GF-D8 (cell line): ENCODE results near the gene SOST.

Source experiments
- DNase-seq: peaks from one replicate; lab custom pipeline; 2025; lab: John Stamatoyannopoulos, UW

SOST gene

DNA sequence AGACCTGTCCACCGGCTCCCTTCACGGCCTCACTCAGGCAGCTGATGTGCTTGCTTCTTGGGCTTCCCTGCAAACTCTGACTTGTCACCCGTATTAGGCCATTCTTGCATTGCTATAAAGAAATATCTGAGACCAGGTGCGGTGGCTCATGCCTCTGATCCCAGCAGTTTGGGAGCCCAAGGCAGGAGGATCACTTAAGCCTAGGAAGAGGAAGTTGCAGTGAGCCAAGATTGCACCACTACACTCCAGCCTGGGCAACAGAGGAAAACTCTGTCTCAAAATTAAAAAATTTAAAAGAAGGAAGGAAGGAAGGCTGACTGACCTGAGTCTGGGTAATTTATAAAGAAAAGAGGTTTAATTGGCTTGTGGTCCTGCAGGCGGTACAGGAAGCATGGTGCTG is 17.0 kb downstream of the SOST start:
- DNase-seq: no peak

GRCh38 chr17:43740541-43740940 is 18.1 kb downstream of the SOST start:
- DNase-seq: no peak

- DNase-seq: no peak
Observed at GRCh38 chr17:43737722-43738121, 20.9 kb downstream of the SOST start.

GRCh38 chr17:43736389-43736788 is 22.2 kb downstream of the SOST start:
- no peak for DNase-seq

GRCh38 chr17:43734376-43734775 is 24.2 kb downstream of the SOST start:
- DNase-seq: no peak

DNA sequence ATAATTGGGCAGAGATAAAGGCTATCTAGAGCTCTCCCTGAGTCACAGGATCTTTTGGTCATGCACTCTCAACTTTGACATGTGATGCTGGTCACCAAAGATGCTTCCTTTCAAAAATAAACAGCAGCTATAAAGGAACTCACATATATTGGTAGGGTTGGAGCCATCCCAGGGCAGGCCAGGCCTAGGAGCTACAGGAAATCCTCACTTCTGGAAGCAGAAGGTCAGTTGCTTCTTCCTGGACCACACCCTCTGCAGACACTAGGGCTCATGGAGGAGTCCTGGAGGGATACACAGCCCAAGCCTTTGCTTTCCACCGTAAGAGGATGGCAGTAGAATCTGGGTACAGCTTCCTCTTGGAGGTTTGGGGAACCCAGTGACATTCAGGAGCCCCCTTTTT is 24.6 kb downstream of the SOST start:
- DNase-seq: no peak

- DNase-seq: no peak
Observed at GRCh38 chr17:43732958-43733357, 25.6 kb downstream of the SOST start.

DNA sequence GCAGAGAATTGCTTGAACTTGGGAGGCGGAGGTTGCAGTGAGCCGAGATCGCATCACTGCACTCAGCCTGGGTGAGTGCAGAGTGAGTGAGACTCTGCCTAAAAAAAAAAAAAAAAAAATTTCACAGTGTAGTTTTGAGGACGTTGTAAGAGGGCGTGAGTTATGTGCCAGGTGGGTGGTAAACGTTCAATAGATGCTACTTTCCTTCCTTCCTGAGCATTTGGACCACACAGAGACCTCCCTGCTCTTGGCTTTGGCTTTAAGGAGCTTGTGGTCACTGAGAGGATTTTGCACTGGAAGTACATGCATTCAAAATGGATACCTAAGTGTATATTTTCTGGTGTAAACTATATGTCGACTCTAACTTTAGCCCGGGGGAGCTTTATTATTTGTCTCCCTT is 30.5 kb downstream of the SOST start:
- DNase-seq: no peak

DNA sequence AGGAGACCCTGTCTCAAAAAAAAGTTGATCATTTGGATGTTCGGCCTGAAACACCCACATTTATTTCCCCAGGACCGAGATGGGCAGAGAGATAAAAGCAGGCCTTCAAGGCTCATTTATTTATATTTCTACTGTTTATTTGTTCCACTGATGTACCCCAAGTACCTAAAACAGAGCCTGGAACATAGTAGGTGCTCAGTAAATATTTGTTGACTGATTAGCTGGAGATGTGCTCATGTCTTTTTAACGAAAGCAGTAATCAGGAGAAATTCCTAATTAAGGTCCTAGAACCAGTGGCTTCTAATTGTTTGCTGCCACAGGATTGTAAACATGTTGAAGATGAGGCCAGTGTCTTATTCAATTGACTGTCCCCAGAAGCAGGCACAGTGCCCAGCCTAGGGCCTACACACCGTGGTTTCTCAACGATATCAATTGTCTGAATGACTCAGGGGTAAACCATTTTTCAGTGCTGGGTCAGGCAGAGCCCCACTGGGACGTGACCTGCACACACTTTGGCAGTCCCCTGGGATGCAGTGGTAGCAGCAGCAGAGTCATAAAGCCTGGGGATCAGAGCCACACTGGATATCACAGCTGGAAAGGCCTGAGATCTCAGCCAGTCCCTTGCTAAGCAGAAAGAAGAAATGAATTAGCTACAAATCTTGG is 34.8 kb downstream of the SOST start:
- DNase-seq: no peak

DNA sequence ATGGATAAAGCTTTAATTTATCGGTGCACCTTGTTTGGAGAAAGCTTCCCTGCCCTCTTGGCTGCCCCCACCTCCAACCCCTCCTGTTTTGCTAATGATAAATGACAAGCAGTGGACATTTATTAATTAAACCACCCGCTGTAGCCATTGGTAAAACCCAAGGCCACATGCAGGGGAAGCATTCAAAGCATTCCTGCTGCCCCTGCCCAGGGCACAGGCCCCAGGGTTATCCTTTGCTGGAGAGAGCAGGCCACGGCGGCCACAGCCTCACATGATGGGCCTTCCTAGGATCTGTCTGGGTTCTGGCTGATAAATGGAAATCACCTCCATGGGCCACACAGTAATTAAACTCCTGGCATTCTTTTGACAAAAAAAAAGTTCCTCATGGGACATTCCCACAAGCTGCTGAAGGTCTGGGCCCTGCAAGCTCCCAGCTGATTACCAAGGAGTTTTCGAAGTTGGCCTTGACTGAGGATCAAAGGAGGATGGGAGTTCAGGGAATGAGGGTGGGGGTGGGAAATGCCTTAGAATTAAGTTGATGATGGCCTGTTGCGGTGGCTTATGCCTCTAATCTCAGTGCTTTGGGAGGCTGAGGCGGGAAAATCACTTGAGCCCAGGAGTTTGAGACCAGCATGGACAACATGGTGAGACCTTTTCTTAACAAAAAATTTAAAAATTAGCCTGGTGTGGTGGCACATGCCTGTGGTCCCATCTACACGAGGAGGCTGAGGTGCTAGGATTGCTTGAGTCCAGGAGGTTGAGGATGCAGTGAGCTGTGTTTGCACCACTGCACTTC is 35.5 kb downstream of the SOST start:
- DNase-seq: no peak

DNA sequence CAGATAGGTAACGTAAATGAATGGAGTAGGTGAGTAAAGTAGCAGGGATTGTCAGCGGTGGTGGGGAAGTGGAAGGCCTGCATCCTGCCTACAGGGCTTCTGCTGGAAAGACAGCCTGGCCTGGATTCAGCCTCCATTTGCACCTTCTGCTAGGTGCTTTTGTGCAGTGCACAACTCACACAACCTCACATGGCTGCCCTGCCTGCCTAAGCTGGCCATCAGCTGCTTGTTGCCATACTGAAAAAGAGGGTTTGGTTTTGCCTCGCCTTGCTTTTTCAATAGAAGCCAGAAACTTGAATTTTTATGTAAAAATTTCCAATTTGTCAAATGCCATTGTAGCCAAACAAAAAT is 36.3 kb downstream of the SOST start:
- DNase-seq: no peak

DNA sequence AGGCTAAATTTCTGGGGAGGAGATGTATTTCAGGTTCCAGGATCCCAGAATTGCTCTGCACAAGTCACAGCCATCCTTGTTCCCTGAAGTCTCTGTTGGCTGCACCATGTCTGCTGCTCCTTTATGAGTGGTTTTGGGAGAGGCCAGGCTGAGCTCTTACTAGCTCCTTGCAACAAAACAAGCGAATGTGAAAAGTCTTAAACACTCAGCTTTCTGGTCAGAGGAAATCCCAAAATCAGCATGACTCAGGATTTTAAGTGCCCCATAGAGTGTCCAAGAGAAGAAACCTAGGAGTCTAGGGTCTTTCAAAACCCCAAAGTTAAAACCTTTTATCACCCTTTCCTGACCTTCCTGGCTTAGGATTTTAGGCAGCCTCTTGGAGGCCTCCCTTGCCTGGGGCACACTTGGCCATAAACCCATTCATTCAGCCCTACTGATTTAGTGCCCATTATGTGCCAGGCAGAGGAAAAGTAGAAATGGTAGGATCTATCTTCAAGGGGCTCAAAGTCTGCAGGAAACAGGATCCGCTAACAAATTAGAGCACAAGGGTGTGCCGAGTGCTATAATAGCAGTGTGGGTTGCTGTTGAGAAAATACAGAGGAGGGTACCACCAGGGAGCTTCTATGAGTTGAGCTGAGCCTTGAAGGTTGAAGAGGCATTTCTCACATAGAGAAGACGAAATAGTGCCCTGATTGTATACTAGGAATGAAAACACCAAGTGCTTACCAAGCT is 36.9 kb downstream of the SOST start:
- DNase-seq: no peak

- DNase-seq: no peak
Observed at GRCh38 chr17:43720311-43721060, 38.1 kb downstream of the SOST start.

- DNase-seq: no peak
Observed at GRCh38 chr17:43719578-43719977, 39.0 kb downstream of the SOST start.

GRCh38 chr17:43718544-43718943 is 40.0 kb downstream of the SOST start:
- DNase-seq: no peak

GRCh38 chr17:43717913-43718312 is 40.7 kb downstream of the SOST start:
- DNase-seq: no peak

DNA sequence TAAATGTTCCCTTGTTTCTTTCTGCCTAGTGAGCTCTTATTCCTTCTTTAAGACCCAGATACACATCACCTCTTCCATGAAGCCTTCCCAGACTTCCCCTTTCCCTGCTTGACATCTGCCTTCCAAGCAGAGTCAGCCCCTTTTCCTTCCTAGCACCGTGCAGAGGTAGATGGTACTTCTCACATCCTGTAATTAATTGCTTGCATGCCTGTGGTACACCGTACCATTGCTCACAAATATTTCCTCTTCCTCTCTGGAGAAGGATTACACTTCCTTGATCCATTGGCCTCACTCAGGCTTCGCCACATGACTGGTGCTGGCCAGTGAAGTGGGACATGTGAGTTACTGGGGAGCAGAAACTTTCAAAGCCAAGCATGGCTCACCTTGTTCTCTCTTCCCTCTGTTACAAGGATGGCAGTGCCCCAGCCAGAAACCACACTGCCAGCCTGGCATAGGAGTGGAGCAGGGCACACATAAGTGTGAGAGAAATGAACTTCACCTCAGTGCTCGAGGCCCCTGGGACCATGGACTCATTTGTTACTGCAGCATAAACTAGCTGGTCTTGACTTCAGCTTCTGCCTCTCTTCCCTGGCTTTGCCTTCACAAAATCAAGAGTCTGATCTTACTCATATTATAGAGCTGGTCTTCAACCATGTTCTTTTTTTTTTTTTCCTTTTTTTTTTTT is 44.0 kb downstream of the SOST start:
- no peak for DNase-seq

DNA sequence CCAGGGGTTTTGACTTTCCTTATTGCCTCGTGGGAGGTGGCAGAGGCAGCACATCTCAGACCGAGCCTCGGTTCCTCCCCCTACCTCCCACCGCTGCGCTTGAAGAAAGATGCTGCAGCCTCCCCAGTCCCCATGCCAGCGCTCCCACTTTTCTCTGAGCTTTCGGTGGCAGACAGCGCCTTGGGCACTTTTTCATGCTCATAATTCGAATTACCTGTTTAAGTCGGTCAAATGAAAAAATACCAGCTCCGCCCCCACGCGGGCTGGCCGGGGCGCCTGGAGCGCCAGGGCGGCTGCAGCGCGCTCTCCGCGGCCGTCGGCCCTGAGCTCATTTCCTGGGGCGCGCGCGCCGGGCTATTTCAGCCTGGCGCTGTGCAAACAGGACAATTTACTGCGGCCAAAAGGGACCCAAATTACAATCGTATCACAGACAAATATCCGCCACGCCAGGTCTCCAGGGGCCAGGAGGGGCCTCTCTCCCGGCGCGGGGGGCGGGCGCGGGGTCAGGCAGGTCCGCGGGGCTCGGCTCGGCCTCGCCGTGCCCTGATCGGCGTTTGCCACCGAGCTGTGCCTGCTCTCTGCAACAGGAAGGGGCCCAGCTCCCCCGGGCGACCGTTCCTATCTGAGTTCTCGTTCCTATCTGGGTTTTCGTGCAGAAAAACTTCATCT is 45.0 kb downstream of the SOST start:
- DNase-seq: no peak

DNA sequence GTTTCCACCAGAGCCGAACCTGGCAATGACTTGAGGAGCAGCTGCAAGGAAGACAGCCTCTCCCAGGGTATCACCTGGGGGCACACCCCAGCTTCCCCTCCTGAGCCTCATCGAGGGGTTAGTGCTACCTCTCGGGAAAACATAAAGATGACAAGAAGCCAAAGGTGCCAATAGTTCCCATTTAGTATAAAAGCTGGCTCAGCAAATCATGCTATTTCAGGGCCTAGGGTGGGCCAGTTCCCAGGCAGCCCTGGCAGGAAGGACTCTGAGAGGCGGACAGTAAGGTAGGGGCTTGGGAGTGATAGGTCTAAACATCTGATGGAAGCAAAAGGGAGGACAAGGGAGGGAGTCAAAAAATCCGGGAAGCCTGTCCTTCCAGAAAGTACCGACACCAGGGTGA is 46.2 kb downstream of the SOST start:
- no peak for DNase-seq

DNA sequence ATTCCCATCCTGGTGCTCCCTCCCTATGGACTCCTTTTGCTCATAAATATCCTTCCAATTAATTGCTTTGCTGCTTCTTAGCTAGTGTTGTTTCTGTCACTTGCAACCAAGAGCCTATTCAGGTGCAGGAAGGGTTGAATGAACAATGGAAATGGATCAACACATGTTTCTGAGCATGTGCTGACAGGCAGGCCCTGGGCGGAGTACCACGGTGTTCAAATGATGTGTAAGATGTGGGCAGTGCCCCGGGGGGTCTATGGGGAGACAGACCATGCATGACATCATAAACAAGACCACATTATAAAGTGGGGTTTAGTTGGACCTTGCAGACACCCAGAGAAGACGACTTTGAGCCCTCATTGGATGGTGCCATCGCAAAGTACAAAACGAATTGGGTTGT is 48.5 kb downstream of the SOST start:
- no peak for DNase-seq

GRCh38 chr17:43709210-43709609 is 49.4 kb downstream of the SOST start:
- no peak for DNase-seq
